IPS-NIHi11 (cell line): ENCODE results near the gene C1orf21.

Source experiments
- DNase-seq: peaks from one replicate; pipeline ENCODE4 v3.0.0; 2012; ENCODE audit warnings: mixed read lengths, low spot score

C1orf21 gene

GRCh38 chr1:184416481-184416880 is 29.7 kb downstream of the C1orf21 start:
- DNase-seq: no peak

- no peak for DNase-seq
Measured at GRCh38 chr1:184416946-184417345, 30.1 kb downstream of the C1orf21 start.

- DNase-seq: no peak
Measured at GRCh38 chr1:184417916-184418315, 31.1 kb downstream of the C1orf21 start.

- DNase-seq: no peak
Measured at GRCh38 chr1:184418652-184419349, 32.0 kb downstream of the C1orf21 start.

- no peak for DNase-seq
Measured at GRCh38 chr1:184419350-184420161, 32.7 kb downstream of the C1orf21 start.

DNA sequence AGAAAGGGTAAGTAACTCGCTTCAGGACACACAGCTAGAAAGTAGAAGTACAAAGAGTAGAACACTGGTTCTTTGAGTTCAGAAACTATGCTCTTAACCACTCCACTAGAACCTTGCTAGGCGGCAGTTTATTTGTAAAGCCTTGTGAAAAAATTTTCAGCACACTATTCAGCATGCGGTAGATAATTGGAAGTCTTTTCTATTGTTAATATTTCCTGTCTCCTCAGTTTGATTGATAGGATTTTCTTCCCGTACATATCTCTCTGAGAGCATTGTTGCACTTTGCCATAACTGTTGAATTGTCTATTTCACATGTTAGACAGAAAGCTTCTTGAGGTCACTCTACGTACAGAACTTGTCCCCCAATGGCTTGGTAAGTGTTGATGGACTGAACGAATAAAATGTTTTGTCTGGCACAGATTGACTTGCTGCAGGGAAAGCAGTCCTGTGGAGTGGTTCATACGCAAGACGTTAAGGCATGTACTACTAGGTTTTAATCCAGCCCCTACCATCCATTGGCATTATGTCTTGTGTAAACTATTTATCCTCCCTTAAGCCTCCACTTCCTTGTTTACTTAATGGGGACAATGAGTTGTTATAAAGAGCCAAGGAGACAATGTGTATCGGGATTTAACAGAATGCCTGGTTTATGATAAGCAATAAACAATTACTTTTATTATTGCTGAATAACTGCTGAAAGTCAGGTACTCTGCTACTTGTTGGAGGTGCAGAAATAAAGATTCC is 35.8 kb downstream of the C1orf21 start:
- no peak for DNase-seq

GRCh38 chr1:184423649-184424048 is 36.8 kb downstream of the C1orf21 start:
- no peak for DNase-seq

- no peak for DNase-seq
Measured at GRCh38 chr1:184424157-184424556, 37.3 kb downstream of the C1orf21 start.

DNA sequence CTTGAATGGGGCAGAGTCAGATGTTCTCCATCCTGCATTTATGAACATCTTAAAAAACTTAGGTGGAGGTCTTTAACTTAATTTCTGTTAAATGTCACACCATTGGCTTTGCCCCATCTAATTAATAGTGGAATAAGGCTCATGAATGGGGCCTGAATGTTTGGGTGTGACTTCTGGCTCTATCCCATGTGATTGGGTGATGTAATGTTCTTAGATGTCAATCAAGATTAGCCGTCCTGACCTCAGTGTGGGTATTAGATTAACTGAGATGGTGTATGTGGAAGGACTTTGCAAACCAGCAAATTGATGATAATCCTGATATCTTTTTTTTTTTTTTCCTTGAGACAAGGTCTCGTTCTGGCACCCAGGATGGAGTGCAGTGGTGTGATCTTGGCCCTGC is 38.1 kb downstream of the C1orf21 start:
- no peak for DNase-seq

DNA sequence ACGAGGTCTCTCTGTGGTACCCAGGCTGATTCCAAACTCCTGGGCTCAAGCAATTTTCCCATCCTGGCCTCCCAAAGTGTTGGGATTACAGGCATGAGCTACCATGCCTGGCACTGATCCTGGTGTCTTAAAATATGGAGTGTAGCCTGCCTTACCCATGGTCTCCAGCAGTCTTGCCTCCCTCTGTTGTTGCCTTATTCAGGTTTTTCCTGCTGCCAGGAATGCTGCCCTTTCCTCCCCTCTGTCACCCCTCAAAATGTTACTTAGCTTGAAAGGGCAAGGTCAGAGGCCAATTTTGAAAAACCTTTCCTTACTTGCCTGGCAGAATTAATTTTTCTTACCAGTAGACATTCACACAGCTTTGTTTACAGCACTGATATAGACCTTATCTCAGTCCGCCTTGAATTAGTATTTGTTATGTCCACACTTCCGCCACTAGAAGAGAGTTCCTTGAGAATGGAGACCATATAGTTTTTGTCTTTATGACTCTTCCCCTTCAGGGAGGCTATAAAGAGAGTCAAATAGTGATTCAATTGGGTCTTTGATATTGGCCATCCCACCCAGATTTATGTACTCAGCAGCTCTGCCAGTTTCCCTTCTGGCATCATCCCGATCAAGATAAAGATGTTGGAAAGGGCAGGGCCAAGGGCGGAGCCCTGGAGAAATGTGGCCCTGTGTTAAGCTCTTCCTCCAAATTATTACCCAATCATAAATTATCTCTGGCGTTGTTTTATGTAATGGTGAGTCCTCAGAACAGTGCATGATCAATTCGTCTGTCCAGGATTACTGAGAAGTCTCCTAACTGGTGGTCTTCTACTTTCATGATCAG is 38.8 kb downstream of the C1orf21 start:
- DNase-seq: no peak

DNA sequence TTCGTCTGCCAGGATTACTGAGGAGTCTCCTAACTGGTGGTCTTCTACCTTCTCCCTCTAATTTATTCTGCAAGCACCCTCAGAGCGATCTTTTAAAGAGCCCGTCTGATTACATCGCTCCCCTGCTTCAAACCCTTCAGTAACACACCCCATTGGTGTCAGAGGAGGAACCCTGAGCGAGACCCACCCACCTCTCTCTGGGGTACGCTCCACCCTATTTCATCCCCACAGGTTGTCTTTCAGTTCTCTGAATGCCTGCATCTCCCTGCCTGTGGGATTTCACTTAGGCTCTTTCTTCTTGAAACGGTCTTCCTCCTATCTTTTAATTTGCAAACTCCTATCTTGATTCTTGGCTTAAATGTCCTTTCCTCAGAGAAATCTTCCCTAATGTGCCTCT is 39.4 kb downstream of the C1orf21 start:
- DNase-seq: no peak

GRCh38 chr1:184427722-184428121 is 40.9 kb downstream of the C1orf21 start:
- DNase-seq: no peak

GRCh38 chr1:184428604-184429003 is 41.8 kb downstream of the C1orf21 start:
- no peak for DNase-seq

DNA sequence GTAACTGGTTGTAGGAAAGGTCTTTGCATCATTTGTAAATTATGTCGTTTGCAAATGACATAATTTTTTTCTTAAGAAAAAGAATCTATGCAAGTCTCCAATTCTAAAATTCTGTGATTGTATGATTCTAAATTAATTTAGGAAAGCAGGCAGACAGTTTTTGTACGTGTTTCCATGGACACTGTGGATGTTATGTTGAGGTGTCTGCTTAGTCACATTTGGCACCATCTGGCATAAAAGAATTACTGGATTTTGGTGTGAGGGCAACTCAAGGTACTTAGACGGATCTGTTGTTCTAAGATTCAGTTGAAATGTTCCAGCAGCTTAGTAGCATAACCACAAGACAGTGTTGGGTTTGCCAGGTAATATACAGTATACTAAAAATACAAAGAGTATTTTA is 42.5 kb downstream of the C1orf21 start:
- no peak for DNase-seq

DNA sequence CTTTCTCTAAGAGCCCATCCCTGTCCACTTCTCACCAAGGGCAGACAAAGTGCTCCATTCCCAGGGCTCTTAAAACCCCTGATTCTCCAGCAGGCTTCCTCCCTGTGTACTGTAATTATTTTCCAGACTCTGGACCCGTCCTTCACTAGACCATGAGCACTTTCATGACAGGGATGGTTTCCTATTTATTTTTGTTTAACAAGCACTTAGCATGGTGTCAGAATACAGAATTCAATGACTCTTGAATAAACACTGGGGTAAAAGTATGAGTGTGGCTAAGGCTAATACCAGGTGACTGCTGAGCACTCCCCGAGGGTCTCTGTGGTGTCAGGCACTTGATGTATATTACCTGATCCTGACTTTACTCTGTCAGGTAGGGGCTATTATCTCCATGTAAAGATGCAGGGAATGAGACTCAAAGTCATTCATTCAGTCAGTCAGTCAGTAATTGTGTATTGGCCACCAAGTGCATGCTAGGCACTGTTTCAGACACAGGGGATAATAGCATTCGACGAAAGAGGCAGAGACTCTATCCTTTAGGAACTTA is 47.2 kb downstream of the C1orf21 start:
- no peak for DNase-seq

DNA sequence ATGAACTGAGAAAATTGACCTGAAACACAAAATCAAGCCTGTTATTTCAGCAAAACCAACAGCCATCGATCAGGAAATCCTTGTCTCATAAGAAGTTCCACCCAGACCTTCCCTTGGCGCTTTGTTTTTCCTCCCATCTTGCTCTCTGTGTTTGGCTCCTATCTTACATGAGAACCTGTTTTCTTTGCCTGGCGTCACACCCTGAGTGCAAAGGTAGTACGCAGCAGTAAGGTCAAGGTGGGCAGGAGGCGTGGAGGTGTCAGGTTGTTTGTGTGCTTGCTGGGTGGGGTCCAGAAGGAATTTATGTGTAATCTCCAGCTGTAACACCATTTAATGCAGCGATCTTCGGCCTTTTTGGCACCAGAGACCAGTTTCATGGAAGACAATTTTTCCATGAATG is 50.5 kb downstream of the C1orf21 start:
- DNase-seq: no peak

DNA sequence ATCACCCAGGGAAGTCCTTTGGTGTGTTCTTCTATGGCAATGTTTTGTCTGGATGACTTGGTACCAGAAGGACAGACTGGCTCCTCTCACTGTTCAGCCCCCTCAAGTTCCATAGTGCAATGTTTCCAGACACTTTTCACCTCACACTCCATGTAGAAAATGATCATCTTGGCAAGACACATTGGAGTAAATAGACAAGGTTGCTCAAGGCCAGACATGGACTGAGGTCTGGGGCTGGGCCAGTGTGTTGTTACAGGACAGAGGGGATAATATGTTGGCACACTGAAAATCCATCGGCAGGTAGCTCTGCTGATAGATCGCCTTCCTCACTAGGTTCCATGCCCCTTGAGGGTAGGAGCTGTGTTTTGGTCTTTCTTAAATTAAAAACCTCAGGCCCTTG is 51.5 kb downstream of the C1orf21 start:
- no peak for DNase-seq

- DNase-seq: no peak
Measured at GRCh38 chr1:184442260-184442659, 55.4 kb downstream of the C1orf21 start.

GRCh38 chr1:184443201-184443600 is 56.4 kb downstream of the C1orf21 start:
- no peak for DNase-seq

DNA sequence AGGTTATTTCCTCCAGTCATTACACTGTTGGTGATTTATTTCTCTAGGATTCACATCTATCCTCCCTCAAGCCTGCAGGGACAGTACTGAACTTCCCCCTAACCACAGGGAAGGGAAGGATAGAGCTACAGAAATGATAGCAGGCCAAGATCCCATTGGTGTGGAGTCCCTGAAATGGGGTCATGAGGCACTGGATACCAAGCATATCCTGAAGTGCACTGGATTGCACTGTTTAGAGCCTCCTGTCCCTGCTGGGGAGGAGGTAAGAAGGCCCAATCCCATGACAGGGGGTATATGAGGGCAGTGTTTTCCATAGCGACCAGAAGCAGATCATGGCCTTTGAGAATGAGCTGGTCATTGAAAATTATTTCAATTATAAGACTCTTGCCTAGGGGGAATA is 56.8 kb downstream of the C1orf21 start:
- no peak for DNase-seq

DNA sequence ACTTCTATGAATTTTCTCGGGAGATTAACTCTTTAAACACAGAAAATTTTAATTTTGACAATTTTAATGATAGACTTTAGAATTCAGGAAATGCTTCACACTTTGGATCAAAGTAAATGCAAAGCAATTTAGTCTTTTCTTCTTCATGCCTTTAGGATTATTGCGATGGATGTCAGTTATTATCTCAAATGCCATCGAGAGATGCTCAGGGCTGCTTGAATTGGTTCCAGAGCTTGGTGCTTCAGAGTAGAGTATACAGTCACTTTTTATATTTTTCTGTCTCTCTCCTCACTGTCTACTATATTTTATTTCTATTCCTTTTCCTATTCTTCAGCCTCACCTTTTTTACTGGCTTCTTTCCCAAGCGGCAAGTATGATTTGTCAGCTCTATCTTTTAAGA is 59.2 kb downstream of the C1orf21 start:
- no peak for DNase-seq
